K562 (cell line): ENCODE measurements around the gene UBAC2. TPM values are rescaled to one million over a fixed set of nuclear protein-coding genes. Genes with fewer than 3 reads are reported as not detected.
A peak's percentile ranks its signal among the peaks of the same experiment; 100 is the strongest.

Source experiments
- ATAC-seq: fragments of 200-7000 bp; cut with Tn5 transposase; 3 replicates; pipeline ENCODE4 v1.9.1; 2020; ENCODE audit warnings: moderate library complexity
- BruUV-seq: library from RNA; stranded (reverse); fragments of 400-500 nt; replicated peaks from 2 replicates; lab custom pipeline; 2021; lab: Mats Ljungman, UMichigan
- CTCF ChIA-PET: fragments of 300-600 bp; formaldehyde crosslinking; extraction: SDS; loops from one replicate; lab custom pipeline; 2021; ENCODE audit warnings: low intra/inter-chr PET ratio; lab: Yijun Ruan, JAX
- POLR2A ChIA-PET: fragments of 300-600, 350-650 bp; sonication (Branson Sonifier 250); formaldehyde crosslinking; extraction: SDS; loops from one replicate; lab custom pipeline; 2021; ENCODE audit warnings: antibody characterized with exemption, inconsistent platforms; lab: Yijun Ruan, JAX
- DNase-seq, 4 experiments: peaks; one replicate each; pipeline versions ENCODE4 v3.0.0 to v3.0.0-alpha.2; 2011 to 2018; ENCODE audit warnings: low spot score in 3 of 4, mixed read lengths in 3 of 4; ENCODE audit errors: extremely low read depth in 1 of 4
- FAIRE-seq: peaks from 2 replicates; lab custom pipeline; 2011; peaks lifted over from hg19 to GRCh38; lab: Jason Lieb, UNC
- H2AFZ ChIP-seq: 2 replicates; pipeline ENCODE4 v1.6.0; 2011; ENCODE audit warnings: low read depth, low read length, control low read depth, inconsistent platforms
- H3K27ac ChIP-seq: fragments of 200-600 bp; 3 replicates; pipeline ENCODE4 v1.8.0; 2011; ENCODE audit warnings: low read depth, mild to moderate bottlenecking, control low read depth, inconsistent platforms, low read length, moderate library complexity, mixed read lengths; ENCODE audit errors: extremely low read depth
- H3K27me3 ChIP-seq, 2 experiments: fragments of 300-600 bp in 1 of 2; 2 replicates in 1 of 2; 3 replicates in 1 of 2; pipeline versions ENCODE4 v1.6.0 to v1.8.0; 2011; ENCODE audit warnings: inconsistent platforms in 2 of 2, low read length in 2 of 2, mild to moderate bottlenecking in 1 of 2, mixed read lengths in 1 of 2, moderate library complexity in 1 of 2; ENCODE audit not compliant: control insufficient read depth in 2 of 2, insufficient read depth in 2 of 2
- H3K36me3 ChIP-seq: fragments of 300-600 bp; 3 replicates; pipeline ENCODE4 v1.8.0; 2011; ENCODE audit warnings: mild to moderate bottlenecking, low read length, inconsistent platforms; ENCODE audit not compliant: control insufficient read depth, insufficient read depth
- H3K4me1 ChIP-seq, 2 experiments: fragments of 200-600 bp in 1 of 2; replicated peaks in 1 of 2; 2 replicates in 1 of 2; 3 replicates in 1 of 2; pipeline versions ENCODE4 v1.5.1 to v1.8.0; 2011; ENCODE audit warnings: inconsistent platforms in 2 of 2, low read length in 2 of 2, mild to moderate bottlenecking in 1 of 2, mixed read lengths in 1 of 2, moderate library complexity in 1 of 2; ENCODE audit not compliant: control insufficient read depth in 2 of 2, insufficient read depth in 2 of 2
- H3K4me2 ChIP-seq: 2 replicates; pipeline ENCODE4 v1.6.1; 2011; ENCODE audit warnings: low read length, control low read depth, inconsistent platforms, mixed read lengths; ENCODE audit not compliant: insufficient read depth
- H3K4me3 ChIP-seq: fragments of 200-600 bp; sonication (generic), shearing (Covaris generic); 2 replicates; pipeline ENCODE4 v1.5.1; 2016; ENCODE audit warnings: control low read depth, inconsistent platforms
- H3K79me2 ChIP-seq: fragments of 200-600 bp; 3 replicates; pipeline ENCODE4 v1.8.0; 2011; ENCODE audit warnings: low read length, inconsistent platforms; ENCODE audit not compliant: control insufficient read depth, insufficient read depth
- H3K9ac ChIP-seq, 2 experiments: 2 replicates each; pipeline versions ENCODE4 v1.6.0 to v1.6.1; 2011; ENCODE audit warnings: low read depth in 2 of 2, low read length in 2 of 2, control low read depth in 1 of 2, inconsistent platforms in 1 of 2, mild to moderate bottlenecking in 1 of 2, mixed read lengths in 1 of 2; ENCODE audit not compliant: insufficient read depth in 1 of 2
- H3K9me1 ChIP-seq: one replicate; pipeline ENCODE4 v1.6.0; 2011; ENCODE audit warnings: inconsistent platforms, mild to moderate bottlenecking, low read length, moderate library complexity; ENCODE audit not compliant: control insufficient read depth, insufficient read depth
- H3K9me3 ChIP-seq: replicated peaks from 2 replicates; pipeline ENCODE4 v1.5.1; 2011; ENCODE audit warnings: low read depth, low read length, inconsistent platforms; ENCODE audit not compliant: control insufficient read depth, insufficient read depth
- H4K20me1 ChIP-seq: replicated peaks from 2 replicates; pipeline ENCODE4 v1.6.1; 2011; ENCODE audit warnings: low read length, inconsistent platforms, mixed read lengths; ENCODE audit not compliant: control insufficient read depth, insufficient read depth
- EGR1 ChIP-seq: fragments of 450-650 bp; conservative IDR thresholded peaks from 2 replicates; pipeline ENCODE4 v1.6.1; 2017; ENCODE audit warnings: mild to moderate bottlenecking
- FOXO4 ChIP-seq: fragments of 450-650 bp; formaldehyde crosslinking; IDR thresholded peaks from 2 replicates; pipeline ENCODE4 v1.4.0; 2020; ENCODE audit warnings: mild to moderate bottlenecking, moderate library complexity
- GTF2A2 ChIP-seq: IDR thresholded peaks from 2 replicates; pipeline ENCODE4 v1.6.1; 2016; ENCODE audit warnings: mild to moderate bottlenecking, missing genetic modification characterization, missing compliant biosample characterization
- GTF2B ChIP-seq: IDR thresholded peaks from 2 replicates; pipeline ENCODE4 v1.6.1; 2011; ENCODE audit not compliant: insufficient read length; ENCODE audit errors: extremely low read depth
- POU5F1 ChIP-seq: fragments of 150-350 bp; IDR thresholded peaks from 2 replicates; pipeline ENCODE4 v1.6.1; 2014; ENCODE audit warnings: borderline replicate concordance, low read length, low read depth, mild to moderate bottlenecking; ENCODE audit not compliant: partially characterized antibody
- RCOR1 ChIP-seq, 2 experiments: IDR thresholded peaks; 2 replicates each; pipeline ENCODE4 v1.6.1; 2012; ENCODE audit warnings: low read depth in 2 of 2, low read length in 2 of 2, borderline replicate concordance in 1 of 2, improper control_type of control experiment in 1 of 2
- SMARCB1 ChIP-seq: IDR thresholded peaks from 2 replicates; pipeline ENCODE4 v1.6.1; 2011; ENCODE audit warnings: improper control_type of control experiment, low read depth; ENCODE audit not compliant: insufficient read length
- SP1 ChIP-seq: sonication (generic); formaldehyde crosslinking; IDR thresholded peaks from 2 replicates; pipeline ENCODE4 v1.8.1; 2022; ENCODE audit warnings: mild to moderate bottlenecking, missing genetic modification reagents
- ZC3H4 ChIP-seq: sonication (generic); formaldehyde crosslinking; IDR thresholded peaks from 2 replicates; pipeline ENCODE4 v1.9.0; 2021; ENCODE audit warnings: missing genetic modification reagents, borderline replicate concordance
- ZNF586 ChIP-seq: fragments of 450-650 bp; formaldehyde crosslinking; conservative IDR thresholded peaks from 2 replicates; pipeline ENCODE4 v1.4.0; 2020; ENCODE audit warnings: mild to moderate bottlenecking, moderate library complexity
- ZSCAN32 ChIP-seq: fragments of 450-650 bp; formaldehyde crosslinking; IDR thresholded peaks from 2 replicates; pipeline ENCODE4 v1.4.0; 2020; ENCODE audit warnings: mild to moderate bottlenecking, moderate library complexity
- WGBS: fragments of 100-300 bp; shearing (Covaris generic); methylation state at CpG from one replicate; pipeline ENCODE4 v1.1.6; 2016; ENCODE audit warnings: low coverage, mixed read lengths; ENCODE audit not compliant: insufficient coverage; ENCODE audit errors: missing lambda C conversion rate; 5-methylcytosine and 5-hydroxymethylcytosine counted together
- in situ Hi-C: fragments of 300-500 bp; cut with MboI; formaldehyde crosslinking; loops from 4 replicates; pipeline ENCODE4 v1.15.0; 2018; ENCODE audit warnings: inconsistent platforms, mixed read lengths
- intact Hi-C: fragments of 100-400 bp; cut with micrococcal nuclease; formaldehyde crosslinking; loops from 2 replicates; pipeline ENCODE4 v1.14.2; 2022
- polyA plus RNA-seq, 8 experiments: library from polyadenylated mRNA; depleted of rRNA in 4 of 8; stranded (reverse) in 5 of 8; unstranded in 3 of 8; fragments of >200 nt; fragmentation: Nextera tagmentation in 2 of 8; fragmentation: Illumina TruSeq in 1 of 8; extraction: Ambion mirVana in 2 of 8; extraction: Trizol in 1 of 8; gene quantifications; 2 replicates each; pipeline versions ENCODE4 v1.2.1 to v1.2.3, GENCODE V29; 2011 to 2014; ENCODE audit warnings: inconsistent platforms in 1 of 8, missing spikeins in 1 of 8
- total RNA-seq, 7 experiments: library from RNA; depleted of rRNA in 6 of 7; stranded (reverse); fragments of >200 nt in 6 of 7; fragmentation: Illumina TruSeq in 2 of 7; extraction: Trizol in 2 of 7; gene quantifications; 2 replicates each; pipeline versions ENCODE4 v1.2.1 to v1.2.3, GENCODE V29; 2011 to 2021; ENCODE audit warnings: low replicate concordance in 1 of 7
- TF ChIP-seq, protein P1 (sequence below): sonication (generic); formaldehyde crosslinking; IDR thresholded peaks from 2 replicates; pipeline ENCODE4 v1.8.0; 2023; ENCODE audit warnings: missing genetic modification reagents, mild to moderate bottlenecking, borderline replicate concordance

UBAC2 gene
- total and polyA plus RNA-seq, 9 of the 15 experiments (the other 6 are each of a cell fraction or from before 2014, with no cell fraction given), result 6.0 to 84.1 (median 32.3) TPM

- in situ Hi-C loops (no loop called here), intact Hi-C loops (no loop called here)
- ChIA-PET POLR2A (interaction anchor here (0.7 kb wide), 1 partner anchor 50 kb away, joined by 3 read pairs; no protein-coding TSS in a partner anchor), CTCF (no interaction called here)
- Histone ChIP-seq H3K9me3 (no peaks in the 10 kb centered on the region), H3K4me1 (peaks cover 0 to 12% of the 10 kb centered on the region in 2 experiments; a peak in 3 of 5 replicates), H3K27me3 (no peaks in the 10 kb centered on the region), H3K27ac (no peak overlapping the region), H3K36me3 (peaks cover 32% of the 10 kb centered on the region; the same call in 2 of the 3 replicates), H2AFZ (no peak overlapping the region), H3K9ac (peak overlapping the region in 1 of 2 experiments; percentile 26; a peak in 1 of 4 replicates), H3K9me1 (peaks cover 8% of the 10 kb centered on the region), H4K20me1 (peaks cover 15% of the 10 kb centered on the region), H3K79me2 (peaks cover 86% of the 10 kb centered on the region), H3K4me3 (no peak overlapping the region), H3K4me2 (no peak overlapping the region)
- DNase-seq (no peak), FAIRE-seq (no peak), ATAC-seq (no peak; the same call in 1 of the 3 replicates)
- no TSS peak for BruUV-seq
- 76% methylated on average over 6 of the region's 8 CpGs for WGBS
- TF ChIP-seq ZSCAN32 (CRISPR knock-in tag) (no peak), GTF2B (no peak), GTF2A2 (tag) (no peak), EGR1 (no peak), RCOR1 (IDR thresholded peaks at IDR 0.05; ENCODE audit: borderline replicate concordance in 1 of 2, low read depth in 2 of 2, low read length in 2 of 2) (no peak), ZNF586 (CRISPR knock-in tag) (no peak), ZC3H4 (CRISPR knock-in tag) (no peak), SMARCB1 (no peak), SP1 (no peak), POU5F1 (no peak), FOXO4 (CRISPR knock-in tag) (no peak)
- TF ChIP-seq, protein P1, sequence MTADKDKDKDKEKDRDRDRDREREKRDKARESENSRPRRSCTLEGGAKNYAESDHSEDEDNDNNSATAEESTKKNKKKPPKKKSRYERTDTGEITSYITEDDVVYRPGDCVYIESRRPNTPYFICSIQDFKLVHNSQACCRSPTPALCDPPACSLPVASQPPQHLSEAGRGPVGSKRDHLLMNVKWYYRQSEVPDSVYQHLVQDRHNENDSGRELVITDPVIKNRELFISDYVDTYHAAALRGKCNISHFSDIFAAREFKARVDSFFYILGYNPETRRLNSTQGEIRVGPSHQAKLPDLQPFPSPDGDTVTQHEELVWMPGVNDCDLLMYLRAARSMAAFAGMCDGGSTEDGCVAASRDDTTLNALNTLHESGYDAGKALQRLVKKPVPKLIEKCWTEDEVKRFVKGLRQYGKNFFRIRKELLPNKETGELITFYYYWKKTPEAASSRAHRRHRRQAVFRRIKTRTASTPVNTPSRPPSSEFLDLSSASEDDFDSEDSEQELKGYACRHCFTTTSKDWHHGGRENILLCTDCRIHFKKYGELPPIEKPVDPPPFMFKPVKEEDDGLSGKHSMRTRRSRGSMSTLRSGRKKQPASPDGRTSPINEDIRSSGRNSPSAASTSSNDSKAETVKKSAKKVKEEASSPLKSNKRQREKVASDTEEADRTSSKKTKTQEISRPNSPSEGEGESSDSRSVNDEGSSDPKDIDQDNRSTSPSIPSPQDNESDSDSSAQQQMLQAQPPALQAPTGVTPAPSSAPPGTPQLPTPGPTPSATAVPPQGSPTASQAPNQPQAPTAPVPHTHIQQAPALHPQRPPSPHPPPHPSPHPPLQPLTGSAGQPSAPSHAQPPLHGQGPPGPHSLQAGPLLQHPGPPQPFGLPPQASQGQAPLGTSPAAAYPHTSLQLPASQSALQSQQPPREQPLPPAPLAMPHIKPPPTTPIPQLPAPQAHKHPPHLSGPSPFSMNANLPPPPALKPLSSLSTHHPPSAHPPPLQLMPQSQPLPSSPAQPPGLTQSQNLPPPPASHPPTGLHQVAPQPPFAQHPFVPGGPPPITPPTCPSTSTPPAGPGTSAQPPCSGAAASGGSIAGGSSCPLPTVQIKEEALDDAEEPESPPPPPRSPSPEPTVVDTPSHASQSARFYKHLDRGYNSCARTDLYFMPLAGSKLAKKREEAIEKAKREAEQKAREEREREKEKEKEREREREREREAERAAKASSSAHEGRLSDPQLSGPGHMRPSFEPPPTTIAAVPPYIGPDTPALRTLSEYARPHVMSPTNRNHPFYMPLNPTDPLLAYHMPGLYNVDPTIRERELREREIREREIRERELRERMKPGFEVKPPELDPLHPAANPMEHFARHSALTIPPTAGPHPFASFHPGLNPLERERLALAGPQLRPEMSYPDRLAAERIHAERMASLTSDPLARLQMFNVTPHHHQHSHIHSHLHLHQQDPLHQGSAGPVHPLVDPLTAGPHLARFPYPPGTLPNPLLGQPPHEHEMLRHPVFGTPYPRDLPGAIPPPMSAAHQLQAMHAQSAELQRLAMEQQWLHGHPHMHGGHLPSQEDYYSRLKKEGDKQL (CRISPR knock-in tag), result no peak
Observed at GRCh38 chr13:99208845-99209527, 8.3 kb downstream of the UBAC2 start.
